ENCODE measurements around the gene NIPAL4.

NIPAL4 gene

DNA sequence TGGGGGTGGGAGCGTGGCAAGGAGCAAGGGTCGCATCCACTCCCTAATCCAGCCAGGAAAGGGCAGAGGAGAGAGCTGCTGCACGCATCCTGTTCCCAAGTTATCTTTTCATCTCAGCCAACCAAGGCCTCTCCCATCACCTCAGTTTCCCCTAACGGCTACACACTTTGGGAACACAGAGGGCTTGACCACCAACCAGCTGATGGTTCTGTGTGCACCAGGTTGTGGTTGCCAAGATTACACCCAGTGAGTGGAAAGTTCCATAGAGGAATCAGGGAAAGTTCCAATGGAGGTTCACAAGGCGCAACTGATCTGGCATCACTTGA lies 61.7 kb downstream of the NIPAL4 start:
- H3K27ac ChIP-seq: no peak overlapping the region
- TF ChIP-seq, protein P1, sequence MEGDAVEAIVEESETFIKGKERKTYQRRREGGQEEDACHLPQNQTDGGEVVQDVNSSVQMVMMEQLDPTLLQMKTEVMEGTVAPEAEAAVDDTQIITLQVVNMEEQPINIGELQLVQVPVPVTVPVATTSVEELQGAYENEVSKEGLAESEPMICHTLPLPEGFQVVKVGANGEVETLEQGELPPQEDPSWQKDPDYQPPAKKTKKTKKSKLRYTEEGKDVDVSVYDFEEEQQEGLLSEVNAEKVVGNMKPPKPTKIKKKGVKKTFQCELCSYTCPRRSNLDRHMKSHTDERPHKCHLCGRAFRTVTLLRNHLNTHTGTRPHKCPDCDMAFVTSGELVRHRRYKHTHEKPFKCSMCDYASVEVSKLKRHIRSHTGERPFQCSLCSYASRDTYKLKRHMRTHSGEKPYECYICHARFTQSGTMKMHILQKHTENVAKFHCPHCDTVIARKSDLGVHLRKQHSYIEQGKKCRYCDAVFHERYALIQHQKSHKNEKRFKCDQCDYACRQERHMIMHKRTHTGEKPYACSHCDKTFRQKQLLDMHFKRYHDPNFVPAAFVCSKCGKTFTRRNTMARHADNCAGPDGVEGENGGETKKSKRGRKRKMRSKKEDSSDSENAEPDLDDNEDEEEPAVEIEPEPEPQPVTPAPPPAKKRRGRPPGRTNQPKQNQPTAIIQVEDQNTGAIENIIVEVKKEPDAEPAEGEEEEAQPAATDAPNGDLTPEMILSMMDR (conservative IDR thresholded peaks at IDR 0.05): no peak

DNA sequence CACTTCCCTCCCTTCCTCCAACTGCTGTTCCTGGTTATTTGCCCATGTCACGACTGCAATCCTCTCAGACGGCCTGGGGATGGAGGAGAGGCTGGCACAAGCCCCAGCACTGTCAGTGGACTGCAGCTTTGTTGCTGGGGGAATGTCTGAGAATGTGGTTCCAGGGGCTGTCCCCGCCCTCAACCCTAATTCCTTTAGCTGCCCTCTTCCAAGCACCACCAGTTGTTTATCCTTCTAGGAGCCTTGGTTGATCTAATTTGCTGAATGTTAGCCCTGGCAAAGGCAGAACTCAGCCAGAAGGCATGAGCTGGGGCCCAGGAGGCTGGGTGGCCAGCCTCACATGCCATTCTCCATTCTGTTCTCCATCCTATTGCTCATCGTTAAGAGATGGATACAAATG lies 64.0 kb downstream of the NIPAL4 start:
- no peak overlapping the region for H3K27ac ChIP-seq
- TF ChIP-seq, protein P1 (conservative IDR thresholded peaks at IDR 0.05): no peak
